Adipocyte (in vitro differentiated cells): ENCODE measurements around the gene RTL10.
A peak's percentile ranks its signal among the peaks of the same experiment; 100 is the strongest.

Experiments used
- DNase-seq: peaks from one replicate; pipeline ENCODE4 v3.0.0-alpha.2; 2015; ENCODE audit warnings: low read depth
- H3K27me3 ChIP-seq: replicated peaks from 2 replicates; pipeline ENCODE4 v1.7.0; 2013; ENCODE audit warnings: mild to moderate bottlenecking, low read length, moderate library complexity; ENCODE audit not compliant: control insufficient read depth, insufficient read depth
- H3K36me3 ChIP-seq: 2 replicates; pipeline ENCODE4 v1.7.0; 2013; ENCODE audit warnings: low read length, mild to moderate bottlenecking, moderate library complexity; ENCODE audit not compliant: control insufficient read depth, insufficient read depth, severe bottlenecking
- H3K4me1 ChIP-seq: 2 replicates; pipeline ENCODE4 v1.7.0; 2013; ENCODE audit warnings: mild to moderate bottlenecking, low read length, moderate library complexity; ENCODE audit not compliant: control insufficient read depth, insufficient read depth
- H3K4me3 ChIP-seq: 2 replicates; pipeline ENCODE4 v1.7.0; 2013; ENCODE audit warnings: mild to moderate bottlenecking, low read length, moderate library complexity
- H3K9ac ChIP-seq: 2 replicates; pipeline ENCODE4 v1.7.0; 2013; ENCODE audit warnings: mild to moderate bottlenecking, low read length, moderate library complexity
- H3K9me3 ChIP-seq: 2 replicates; pipeline ENCODE4 v1.7.0; 2013; ENCODE audit warnings: mild to moderate bottlenecking, low read length, moderate library complexity; ENCODE audit not compliant: control insufficient read depth

The RTL10 gene

GRCh38 chr22:19865141-19865829 lies 10.6 kb upstream of the RTL10 start:
- H3K4me1 ChIP-seq = no peaks in the 10 kb centered on the region

GRCh38 chr22:19864538-19865106 lies 9.9 kb upstream of the RTL10 start:
- H3K9me3 ChIP-seq = no peaks in the 10 kb centered on the region
- H3K27me3 ChIP-seq = no peaks in the 10 kb centered on the region
- no peaks in the 10 kb centered on the region for H3K4me1 ChIP-seq
- H3K4me3 ChIP-seq = no peak overlapping the region
- DNase-seq = peak; percentile 11
- H3K36me3 ChIP-seq = no peaks in the 10 kb centered on the region
- no peak overlapping the region for H3K9ac ChIP-seq

More at GRCh38 chr22:19865141-19865829, 10.6 kb upstream of the RTL10 start:
- Histone ChIP-seq H3K36me3 (no peaks in the 10 kb centered on the region), H3K9ac (no peak overlapping the region), H3K4me3 (no peak overlapping the region), H3K9me3 (no peaks in the 10 kb centered on the region), H3K27me3 (no peaks in the 10 kb centered on the region)
- DNase-seq = no peak

GRCh38 chr22:19863571-19863970 lies 8.9 kb upstream of the RTL10 start:
- Histone ChIP-seq H3K4me1 (no peaks in the 10 kb centered on the region), H3K36me3 (no peaks in the 10 kb centered on the region), H3K4me3 (no peak overlapping the region), H3K9ac (no peak overlapping the region), H3K9me3 (no peaks in the 10 kb centered on the region), H3K27me3 (no peaks in the 10 kb centered on the region)
- no peak for DNase-seq

GRCh38 chr22:19862619-19863246 lies 8.1 kb upstream of the RTL10 start:
- no peaks in the 10 kb centered on the region for H3K27me3 ChIP-seq
- H3K9me3 ChIP-seq = no peaks in the 10 kb centered on the region
- no peak overlapping the region for H3K9ac ChIP-seq
- H3K4me1 ChIP-seq = no peaks in the 10 kb centered on the region
- no peaks in the 10 kb centered on the region for H3K36me3 ChIP-seq
- no peak overlapping the region for H3K4me3 ChIP-seq
- DNase-seq = no peak

- DNase-seq = no peak
- H3K9me3 ChIP-seq = no peaks in the 10 kb centered on the region
Measured at GRCh38 chr22:19859861-19860510, 5.3 kb upstream of the RTL10 start.

GRCh38 chr22:19857382-19857781 lies 2.7 kb upstream of the RTL10 start:
- H3K9ac ChIP-seq = no peak overlapping the region
- no peak overlapping the region for H3K4me3 ChIP-seq
- H3K27me3 ChIP-seq = no peaks in the 10 kb centered on the region
- DNase-seq = no peak
- H3K9me3 ChIP-seq = no peaks in the 10 kb centered on the region
- peaks cover 23% of the 10 kb centered on the region for H3K4me1 ChIP-seq
- H3K36me3 ChIP-seq = no peaks in the 10 kb centered on the region

More at GRCh38 chr22:19859861-19860510, 5.3 kb upstream of the RTL10 start:
- peaks cover 11% of the 10 kb centered on the region for H3K4me1 ChIP-seq
- H3K27me3 ChIP-seq = no peaks in the 10 kb centered on the region
- H3K36me3 ChIP-seq = no peaks in the 10 kb centered on the region
- H3K4me3 ChIP-seq = no peak overlapping the region
- H3K9ac ChIP-seq = no peak overlapping the region

- peak; percentile 55 for DNase-seq
- H3K36me3 ChIP-seq = peaks cover 16% of the 10 kb centered on the region
- peaks cover 26% of the 10 kb centered on the region for H3K4me1 ChIP-seq
- H3K27me3 ChIP-seq = no peaks in the 10 kb centered on the region
- no peaks in the 10 kb centered on the region for H3K9me3 ChIP-seq
- peak overlapping the region; percentile 96 for H3K4me3 ChIP-seq
- peak overlapping the region; percentile 97 for H3K9ac ChIP-seq
Measured at GRCh38 chr22:19855504-19856409, 1.1 kb upstream of the RTL10 start.

GRCh38 chr22:19853879-19854777 lies 546 bp downstream of the RTL10 start:
- H3K36me3 ChIP-seq = peaks cover 23% of the 10 kb centered on the region
- H3K4me3 ChIP-seq = peak overlapping the region; percentile 96
- no peak for DNase-seq
- no peaks in the 10 kb centered on the region for H3K9me3 ChIP-seq
- H3K27me3 ChIP-seq = no peaks in the 10 kb centered on the region
- peaks cover 26% of the 10 kb centered on the region for H3K4me1 ChIP-seq
- H3K9ac ChIP-seq = peak overlapping the region; percentile 97

GRCh38 chr22:19853058-19853878 lies 1.4 kb downstream of the RTL10 start:
- no peak for DNase-seq
- Histone ChIP-seq H3K9ac (peak overlapping the region; percentile 97), H3K9me3 (no peaks in the 10 kb centered on the region), H3K36me3 (peaks cover 23% of the 10 kb centered on the region), H3K27me3 (no peaks in the 10 kb centered on the region), H3K4me3 (peak overlapping the region; percentile 96), H3K4me1 (peaks cover 31% of the 10 kb centered on the region)
